Left lung (tissue), 10 donors: ENCODE data around the gene YIPF1. TPM values are rescaled to one million over a fixed set of nuclear protein-coding genes. Genes with fewer than 3 reads are reported as not detected.

ENCODE experiments used
- ATAC-seq: fragments of 200-7000 bp; cut with Tn5 transposase; one replicate; pipeline ENCODE4 v1.9.1; 2020; ENCODE audit warnings: moderate library complexity
- DNase-seq, 4 donors: peaks; one replicate each; pipeline ENCODE4 v3.0.0-alpha.2; 2013 to 2020
- H3K27ac ChIP-seq, 2 donors: fragments of 200-600 bp; sonication (generic) in 1 of 2; one replicate each; pipeline versions ENCODE4 v1.5.0 to v1.8.0; 2020 to 2021
- H3K27me3 ChIP-seq, 2 donors: fragments of 200-600 bp; sonication (generic) in 1 of 2; one replicate each; pipeline versions ENCODE4 v1.5.0 to v1.8.0; 2020 to 2021
- H3K36me3 ChIP-seq, 2 donors: fragments of 200-600 bp; sonication (generic) in 1 of 2; one replicate each; pipeline versions ENCODE4 v1.5.0 to v1.8.0; 2020 to 2021
- H3K4me1 ChIP-seq, 2 donors: fragments of 200-600 bp; one replicate each; pipeline ENCODE4 v1.8.0; 2021
- H3K4me3 ChIP-seq, 2 donors: fragments of 200-600 bp; sonication (generic) in 1 of 2; one replicate each; pipeline versions ENCODE4 v1.5.0 to v1.8.0; 2020 to 2021; ENCODE audit warnings: mild to moderate bottlenecking in 1 of 2
- H3K9me3 ChIP-seq, 2 donors: fragments of 200-600 bp; sonication (generic) in 1 of 2; one replicate each; pipeline versions ENCODE4 v1.5.0 to v1.8.0; 2020 to 2021
- intact Hi-C, 2 donors: fragments of 100-400 bp; cut with DNase I; formaldehyde crosslinking; loops; one replicate each; pipeline versions ENCODE4 v1.11.2 to v1.14.2; 2022
- polyA plus RNA-seq, 6 donors: library from polyadenylated mRNA; unstranded; fragments of 120-200 nt; gene quantifications; one replicate each; pipeline ENCODE4 v1.2.1, GENCODE V29; 2013; ENCODE audit not compliant: insufficient read length in 6 of 6
- total RNA-seq, 2 donors: library from RNA; stranded (reverse); fragmentation: NEBNext Ultra II Directional; extraction: Animal tissue kit (Norgen Biotek cat#: 25700); gene quantifications; one replicate each; pipeline ENCODE4 v1.2.1, GENCODE V29; 2021
- TF ChIP-seq, protein P1 (sequence below), 2 donors: fragments of 200-600 bp; sonication (generic) in 1 of 2; IDR thresholded peaks; one replicate each; pipeline versions ENCODE4 v1.5.0 to v1.8.0; 2021; ENCODE audit warnings: antibody characterized with exemption in 2 of 2
- donor health status: DM: no; HTN: yes; CAD: no.
- donor health status: DM: no; HTN: no; CAD: no.

Gene YIPF1
- total and polyA plus RNA-seq, 8 donors: 24.2 to 28.7 (median 27.0) TPM

DNA sequence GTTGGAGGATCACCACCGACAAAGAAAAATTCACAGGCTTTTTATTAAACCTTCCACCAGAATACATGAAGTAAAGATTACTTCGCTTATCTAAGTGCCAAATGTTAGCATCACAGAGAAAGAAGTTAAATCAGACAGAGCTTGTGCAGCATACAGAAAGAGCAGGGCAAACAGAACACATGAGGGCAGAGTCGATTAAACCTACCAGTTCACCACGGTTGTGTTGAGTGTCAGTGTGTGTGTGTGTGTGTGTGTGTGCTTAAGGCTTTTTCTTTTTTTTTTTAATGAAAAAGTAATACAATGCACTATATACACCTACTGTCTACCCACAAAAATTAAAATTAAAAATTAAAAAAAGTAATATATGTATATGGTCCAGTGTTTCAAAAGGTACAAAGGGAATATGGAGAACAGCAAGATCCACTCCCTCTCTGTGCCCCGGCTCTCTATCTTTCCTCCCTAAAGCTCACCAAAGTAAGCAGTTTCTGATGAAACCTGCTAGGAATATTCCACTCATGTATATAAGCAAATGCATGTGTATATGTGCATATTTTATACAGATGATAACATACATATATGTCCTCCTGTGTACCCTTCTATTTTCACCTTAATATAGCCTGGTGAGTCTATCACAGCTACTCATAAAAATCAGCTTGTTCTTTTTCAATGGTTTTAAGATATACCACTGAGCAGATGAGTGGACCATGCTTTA, 17.7 kb downstream of the YIPF1 start:
- no peak for DNase-seq
- no peaks in the 10 kb centered on the region for H3K4me1 ChIP-seq
- no peaks in the 10 kb centered on the region for H3K27me3 ChIP-seq
- H3K9me3 ChIP-seq: no peaks in the 10 kb centered on the region
- no peak overlapping the region for H3K4me3 ChIP-seq
- intact Hi-C loops: no loop called here
- H3K27ac ChIP-seq: no peak overlapping the region
- no peak for ATAC-seq
- H3K36me3 ChIP-seq: peaks cover 0 to 98% of the 10 kb centered on the region in 2 donors
- TF ChIP-seq, protein P1, sequence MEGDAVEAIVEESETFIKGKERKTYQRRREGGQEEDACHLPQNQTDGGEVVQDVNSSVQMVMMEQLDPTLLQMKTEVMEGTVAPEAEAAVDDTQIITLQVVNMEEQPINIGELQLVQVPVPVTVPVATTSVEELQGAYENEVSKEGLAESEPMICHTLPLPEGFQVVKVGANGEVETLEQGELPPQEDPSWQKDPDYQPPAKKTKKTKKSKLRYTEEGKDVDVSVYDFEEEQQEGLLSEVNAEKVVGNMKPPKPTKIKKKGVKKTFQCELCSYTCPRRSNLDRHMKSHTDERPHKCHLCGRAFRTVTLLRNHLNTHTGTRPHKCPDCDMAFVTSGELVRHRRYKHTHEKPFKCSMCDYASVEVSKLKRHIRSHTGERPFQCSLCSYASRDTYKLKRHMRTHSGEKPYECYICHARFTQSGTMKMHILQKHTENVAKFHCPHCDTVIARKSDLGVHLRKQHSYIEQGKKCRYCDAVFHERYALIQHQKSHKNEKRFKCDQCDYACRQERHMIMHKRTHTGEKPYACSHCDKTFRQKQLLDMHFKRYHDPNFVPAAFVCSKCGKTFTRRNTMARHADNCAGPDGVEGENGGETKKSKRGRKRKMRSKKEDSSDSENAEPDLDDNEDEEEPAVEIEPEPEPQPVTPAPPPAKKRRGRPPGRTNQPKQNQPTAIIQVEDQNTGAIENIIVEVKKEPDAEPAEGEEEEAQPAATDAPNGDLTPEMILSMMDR (IDR thresholded peaks at IDR 0.05): no peak

DNA sequence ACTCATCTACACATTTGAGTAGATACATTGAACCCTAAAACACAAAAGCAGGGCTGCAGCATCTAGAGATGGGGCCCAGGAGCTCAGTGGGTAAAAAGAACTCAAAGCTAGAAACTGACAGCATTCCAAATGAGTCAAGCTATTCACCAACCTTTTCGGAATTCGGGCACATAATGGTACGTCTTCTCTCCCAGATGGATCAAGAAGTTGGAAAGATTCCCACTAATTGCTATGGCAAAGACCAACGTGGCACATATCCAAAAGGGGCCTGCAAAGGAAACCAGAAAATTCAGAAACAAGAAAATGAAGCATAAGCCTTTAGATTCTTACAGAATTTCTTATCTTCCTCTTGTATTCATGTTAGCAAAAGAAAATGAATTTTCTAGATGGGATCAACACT, 18.4 kb downstream of the YIPF1 start:
- TF ChIP-seq, protein P1 (IDR thresholded peaks at IDR 0.05): no peak
- ATAC-seq: no peak

DNA sequence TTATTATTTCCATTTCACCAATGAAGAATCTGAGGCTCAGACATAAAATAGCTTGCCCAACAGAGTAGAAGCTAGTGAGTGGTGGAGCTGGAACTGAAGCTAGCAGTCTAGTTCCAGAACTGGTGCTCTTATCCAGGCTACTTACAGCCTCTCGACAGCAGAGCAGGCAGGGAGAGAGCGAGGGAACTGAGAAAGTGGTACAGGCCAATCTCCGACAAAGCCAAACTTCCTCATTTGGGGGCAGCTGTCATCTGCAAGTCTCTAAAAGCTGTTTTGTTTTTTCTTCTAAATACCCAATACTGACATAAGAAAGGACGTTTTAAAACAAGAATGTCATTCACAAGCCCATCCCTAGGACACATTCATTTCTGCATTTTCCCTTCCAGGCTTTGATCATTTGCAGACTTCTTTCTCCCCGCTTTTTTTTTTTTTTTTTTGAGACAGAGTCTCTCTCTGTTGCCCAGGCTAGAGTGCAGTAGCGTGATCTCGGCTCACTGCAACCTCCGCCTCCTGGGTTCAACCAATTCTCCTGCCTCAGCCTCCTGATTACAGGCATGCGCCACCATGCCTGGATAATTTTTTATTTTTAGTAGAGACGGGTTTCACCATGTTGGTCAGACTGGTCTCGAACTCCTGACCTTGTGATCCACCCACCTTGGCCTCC, 20.0 kb downstream of the YIPF1 start:
- TF ChIP-seq, protein P1 (IDR thresholded peaks at IDR 0.05): no peak
- intact Hi-C loops: no loop called here
- no peak for DNase-seq

More for the DNA sequence above, 18.4 kb downstream of the YIPF1 start:
- DNase-seq: no peak
- H3K36me3 ChIP-seq: peaks cover 0 to 98% of the 10 kb centered on the region in 2 donors
- intact Hi-C loops: no loop called here
- no peak overlapping the region for H3K4me3 ChIP-seq
- no peak overlapping the region for H3K27ac ChIP-seq
- H3K4me1 ChIP-seq: no peaks in the 10 kb centered on the region
- H3K9me3 ChIP-seq: no peaks in the 10 kb centered on the region
- no peaks in the 10 kb centered on the region for H3K27me3 ChIP-seq

DNA sequence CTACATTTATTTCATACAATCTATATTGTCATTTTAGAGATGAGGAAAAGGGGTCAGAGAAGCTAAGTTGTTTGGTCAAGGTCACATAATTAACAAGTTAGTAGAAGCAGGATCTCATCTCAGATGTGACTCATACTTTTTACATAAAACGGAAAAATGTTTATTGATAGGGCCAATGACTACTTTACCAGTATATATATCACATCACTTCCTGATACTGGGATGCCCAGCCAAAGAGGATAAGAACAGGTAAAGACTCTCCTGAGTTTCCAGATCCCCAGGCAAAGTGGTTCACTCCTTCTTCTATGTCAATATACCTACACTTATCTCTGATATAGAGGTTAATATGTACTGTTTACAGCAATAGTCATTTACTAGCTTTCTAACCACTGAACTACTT, 21.0 kb downstream of the YIPF1 start:
- H3K27me3 ChIP-seq: no peaks in the 10 kb centered on the region
- H3K4me1 ChIP-seq: no peaks in the 10 kb centered on the region
- intact Hi-C loops: no loop called here
- H3K36me3 ChIP-seq: peaks cover 0 to 96% of the 10 kb centered on the region in 2 donors
- no peaks in the 10 kb centered on the region for H3K9me3 ChIP-seq
- no peak overlapping the region for H3K27ac ChIP-seq
- H3K4me3 ChIP-seq: no peak overlapping the region
- DNase-seq: no peak
- TF ChIP-seq, protein P1 (IDR thresholded peaks at IDR 0.05): no peak
- no peak for ATAC-seq

More for the DNA sequence above, 20.0 kb downstream of the YIPF1 start:
- H3K9me3 ChIP-seq: no peaks in the 10 kb centered on the region
- no peak overlapping the region for H3K27ac ChIP-seq
- H3K36me3 ChIP-seq: peaks cover 0 to 97% of the 10 kb centered on the region in 2 donors
- H3K4me3 ChIP-seq: no peak overlapping the region
- ATAC-seq: no peak
- H3K27me3 ChIP-seq: no peaks in the 10 kb centered on the region
- no peaks in the 10 kb centered on the region for H3K4me1 ChIP-seq

DNA sequence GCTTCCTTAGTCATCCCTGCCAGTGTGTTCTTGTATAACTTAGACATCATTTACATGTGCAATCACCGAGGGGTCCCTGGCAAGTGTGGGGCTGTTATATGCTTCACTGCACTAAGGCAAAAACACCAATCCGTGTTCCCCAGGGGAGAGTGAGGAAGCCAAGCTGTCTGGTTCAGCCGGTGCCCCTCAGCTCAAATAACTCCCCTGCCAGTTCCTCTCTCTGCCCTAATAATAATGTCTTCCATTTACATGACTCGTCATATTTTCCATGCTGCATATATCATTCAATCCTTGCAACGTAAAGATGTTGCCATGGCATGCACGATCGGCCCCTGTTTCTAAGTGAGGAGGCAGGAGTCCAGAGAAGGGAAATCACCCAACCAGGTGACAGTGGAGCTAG, 27.1 kb downstream of the YIPF1 start:
- H3K4me3 ChIP-seq: no peak overlapping the region
- no peaks in the 10 kb centered on the region for H3K27me3 ChIP-seq
- H3K9me3 ChIP-seq: no peaks in the 10 kb centered on the region
- no peak overlapping the region for H3K27ac ChIP-seq
- no peak for DNase-seq
- no peak for ATAC-seq
- no peaks in the 10 kb centered on the region for H3K4me1 ChIP-seq
- TF ChIP-seq, protein P1 (IDR thresholded peaks at IDR 0.05): no peak
- intact Hi-C loops: no loop called here
- peaks cover 0 to 75% of the 10 kb centered on the region in 2 donors for H3K36me3 ChIP-seq
